ENCODE results near the gene CHST11.

The CHST11 gene

GRCh38 chr12:104407438-104407837 lies 49.3 kb upstream of the CHST11 start:
- Histone ChIP-seq H3K4me1 (ENCODE audit: control insufficient read depth, insufficient read depth, low read length) (peaks cover 5% of the 10 kb centered on the region; the same call in 1 of the 2 replicates), H3K27ac (ENCODE audit: extremely low read depth, low read depth, low read length) (no peak overlapping the region), H3K36me3 (ENCODE audit: control insufficient read depth in 2 of 2, insufficient read depth in 1 of 2, low read length in 2 of 2) (no peaks in the 10 kb centered on the region), H3K9me3 (ENCODE audit: control insufficient read depth, insufficient read depth, low read depth, low read length) (no peaks in the 10 kb centered on the region), H3K4me3 (ENCODE audit: low read depth, low read length) (no peak overlapping the region)
- ChIA-PET CTCF (no interaction called here), POLR2A (no interaction called here)
- TF ChIP-seq ZSCAN23 (tag by site-specific recombination; IDR thresholded peaks at IDR 0.05): no peak
- no peak for TF ChIP-seq ZNF843 (tag by site-specific recombination; IDR thresholded peaks at IDR 0.05)
- no peak for TF ChIP-seq KLF17 (tag by site-specific recombination; IDR thresholded peaks at IDR 0.05)
- TF ChIP-seq, protein P1, sequence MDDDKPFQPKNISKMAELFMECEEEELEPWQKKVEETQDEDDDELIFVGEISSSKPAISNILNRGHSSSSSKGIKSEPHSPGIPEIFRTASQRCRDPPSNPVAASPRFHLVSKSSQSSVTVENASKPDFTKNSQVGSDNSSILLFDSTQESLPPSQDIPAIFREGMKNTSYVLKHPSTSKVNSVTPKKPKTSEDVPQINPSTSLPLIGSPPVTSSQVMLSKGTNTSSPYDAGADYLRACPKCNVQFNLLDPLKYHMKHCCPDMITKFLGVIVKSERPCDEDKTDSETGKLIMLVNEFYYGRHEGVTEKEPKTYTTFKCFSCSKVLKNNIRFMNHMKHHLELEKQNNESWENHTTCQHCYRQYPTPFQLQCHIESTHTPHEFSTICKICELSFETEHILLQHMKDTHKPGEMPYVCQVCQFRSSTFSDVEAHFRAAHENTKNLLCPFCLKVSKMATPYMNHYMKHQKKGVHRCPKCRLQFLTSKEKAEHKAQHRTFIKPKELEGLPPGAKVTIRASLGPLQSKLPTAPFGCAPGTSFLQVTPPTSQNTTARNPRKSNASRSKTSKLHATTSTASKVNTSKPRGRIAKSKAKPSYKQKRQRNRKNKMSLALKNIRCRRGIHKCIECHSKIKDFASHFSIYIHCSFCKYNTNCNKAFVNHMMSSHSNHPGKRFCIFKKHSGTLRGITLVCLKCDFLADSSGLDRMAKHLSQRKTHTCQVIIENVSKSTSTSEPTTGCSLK (tag by site-specific recombination; IDR thresholded peaks at IDR 0.05): no peak
- no peak for TF ChIP-seq ZNF747 (tag by site-specific recombination; IDR thresholded peaks at IDR 0.05)
- no peak for TF ChIP-seq ZNF146 (tag by site-specific recombination; IDR thresholded peaks at IDR 0.05)
- TF ChIP-seq TCF7L2 (IDR thresholded peaks at IDR 0.05; ENCODE audit: borderline replicate concordance, low read depth, low read length): no peak
- TF ChIP-seq ZNF600 (tag by site-specific recombination; IDR thresholded peaks at IDR 0.05): no peak
- TF ChIP-seq ZFP69B (tag by site-specific recombination; IDR thresholded peaks at IDR 0.05): no peak
- TF ChIP-seq ZNF426 (tag by site-specific recombination; IDR thresholded peaks at IDR 0.05): no peak
- TF ChIP-seq ZNF664 (tag by site-specific recombination; IDR thresholded peaks at IDR 0.05): no peak
- no peak for TF ChIP-seq YY1 (tag by site-specific recombination; IDR thresholded peaks at IDR 0.05)
- no peak for TF ChIP-seq ZNF580 (tag by site-specific recombination; IDR thresholded peaks at IDR 0.05)
- TF ChIP-seq REST (tag by site-specific recombination; IDR thresholded peaks at IDR 0.05): no peak
- no peak for TF ChIP-seq ZNF114 (tag by site-specific recombination; IDR thresholded peaks at IDR 0.05)
- TF ChIP-seq ZNF521 (tag by site-specific recombination; IDR thresholded peaks at IDR 0.05): no peak

- Histone ChIP-seq H3K4me1 (ENCODE audit: control insufficient read depth, insufficient read depth, low read length) (peaks cover 5% of the 10 kb centered on the region; the same call in 1 of the 2 replicates), H3K9me3 (ENCODE audit: control insufficient read depth, insufficient read depth, low read depth, low read length) (no peaks in the 10 kb centered on the region), H3K27ac (ENCODE audit: extremely low read depth, low read depth, low read length) (no peak overlapping the region), H3K4me3 (ENCODE audit: low read depth, low read length) (no peak overlapping the region), H3K36me3 (ENCODE audit: control insufficient read depth in 2 of 2, insufficient read depth in 1 of 2, low read length in 2 of 2) (no peaks in the 10 kb centered on the region)
- POLR2A ChIA-PET: interaction anchor here (1.1 kb wide), 1 partner anchor 26 kb away, joined by 5 read pairs; no protein-coding TSS in a partner anchor
- CTCF ChIA-PET: interaction anchor here (0.6 kb wide), 1 partner anchor 646 kb away, joined by 3 read pairs; no protein-coding TSS in a partner anchor
- TF ChIP-seq ZNF585B (tag by site-specific recombination; IDR thresholded peaks at IDR 0.05): no peak
- no peak for TF ChIP-seq ZEB2 (tag by site-specific recombination; IDR thresholded peaks at IDR 0.05)
- no peak for TF ChIP-seq YY1 (tag by site-specific recombination; IDR thresholded peaks at IDR 0.05)
- TF ChIP-seq ZNF701 (tag by site-specific recombination; IDR thresholded peaks at IDR 0.05): no peak
- TF ChIP-seq ZNF350 (tag by site-specific recombination; IDR thresholded peaks at IDR 0.05): no peak
- no peak for TF ChIP-seq WT1 (tag by site-specific recombination; IDR thresholded peaks at IDR 0.05)
- no peak for TF ChIP-seq ZNF600 (tag by site-specific recombination; IDR thresholded peaks at IDR 0.05)
- TF ChIP-seq ZNF560 (tag by site-specific recombination; IDR thresholded peaks at IDR 0.05; ENCODE audit: borderline replicate concordance): no peak
- no peak for TF ChIP-seq KLF16 (tag by site-specific recombination; IDR thresholded peaks at IDR 0.05)
These were observed 48.8 kb upstream of the CHST11 start for GRCh38 chr12:104407922-104408321.

All from HEK293 (cell line).